GM12878 (cell line): Measurements from ENCODE around the gene LGALS9C.
"Not testable (repeated sequence)": the region's sequence is repeated elsewhere in the genome, so short reads cannot be mapped to it uniquely, and the experiment has no call there.

Experiments used
- CTCF ChIP-seq, 3 experiments: IDR thresholded peaks in 2 of 3; conservative IDR thresholded peaks in 1 of 3; 2 replicates each; pipeline ENCODE4 v1.5.1; 2011; ENCODE audit warnings: low read depth in 3 of 3, low read length in 3 of 3, mild to moderate bottlenecking in 3 of 3, control low read depth in 2 of 3, moderate library complexity in 2 of 3, inconsistent platforms in 1 of 3, mixed read lengths in 1 of 3; ENCODE audit not compliant: control insufficient read depth in 2 of 3, insufficient read depth in 1 of 3; ENCODE audit errors: extremely low read depth in 1 of 3
- POLR2A ChIP-seq: IDR thresholded peaks from 2 replicates; pipeline ENCODE4 v1.6.1; 2011; ENCODE audit warnings: low read depth, mild to moderate bottlenecking, low read length

- not testable (repeated sequence) for TF ChIP-seq POLR2A; CTCF (IDR thresholded peaks at IDR 0.05 in 2 of 3, conservative IDR thresholded peaks at IDR 0.05 in 1 of 3; ENCODE audit: control insufficient read depth in 2 of 3, extremely low read depth in 1 of 3, insufficient read depth in 1 of 3, low read depth in 3 of 3, low read length in 3 of 3)
Measured at GRCh38 chr17:18499756-18500155, 23.2 kb downstream of the LGALS9C start.
